Measurements from ENCODE around the gene IGSF6. TPM values are rescaled to one million over a fixed set of nuclear protein-coding genes. Genes with fewer than 3 reads are reported as not detected.

The IGSF6 gene
- total RNA-seq, 1 experiment from 2014 or later = 0.23 TPM

DNA sequence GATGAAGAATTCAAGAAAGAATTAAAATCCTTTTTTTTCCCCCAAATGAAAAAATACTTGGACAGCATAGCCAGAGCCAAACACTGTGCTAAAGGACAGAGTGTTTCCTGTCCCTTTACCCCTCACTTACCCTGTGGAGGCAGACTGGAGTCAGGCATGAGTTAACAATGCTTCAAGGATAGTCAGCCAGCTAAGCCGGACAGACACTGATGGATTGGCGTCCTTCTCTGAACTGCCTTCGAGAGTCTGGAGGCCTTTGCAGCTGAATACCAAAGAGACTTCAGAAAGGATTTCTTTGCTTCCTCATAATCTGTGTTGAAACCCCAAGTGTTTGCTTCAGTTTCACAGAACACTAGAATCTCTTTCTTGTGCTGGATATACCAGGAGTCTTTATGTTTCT is 48.5 kb downstream of the IGSF6 start:
- DNase-seq (ENCODE audit: low read depth, low spot score) = no peak

DNA sequence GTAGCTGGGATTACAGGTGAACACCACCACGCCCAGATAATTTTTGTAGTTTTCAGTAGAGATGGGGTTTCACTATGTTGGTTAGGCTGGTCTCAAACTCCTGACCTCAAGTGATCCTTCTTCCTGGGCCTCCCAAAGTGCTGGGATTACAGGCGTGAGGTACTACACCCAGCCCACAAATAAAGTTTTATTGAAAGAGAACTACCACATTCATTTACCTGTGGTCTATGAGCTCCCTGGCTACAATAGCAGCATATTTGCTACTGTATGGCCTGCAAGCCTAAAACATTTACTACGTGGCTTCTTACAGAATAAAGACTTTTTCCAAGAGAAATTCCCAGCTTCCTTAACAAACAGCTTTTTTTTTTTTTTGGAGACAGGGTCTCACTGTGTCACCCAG is 49.6 kb downstream of the IGSF6 start:
- POLR2A ChIA-PET = no interaction called here

More for the DNA sequence above, 48.5 kb downstream of the IGSF6 start:
- no TSS peak for BruUV-seq (replicated peaks)
- ATAC-seq = no peak
- H3K4me3 ChIP-seq (ENCODE audit: low read depth in 2 of 2, low read length in 2 of 2) = no peak overlapping the region
- in situ Hi-C loops (cut with HindIII; ENCODE audit: low pct_unique_long_range_greater_than_20kb, low sequenced_read_pairs) (no loop called here), intact Hi-C loops (cut with micrococcal nuclease; ENCODE audit: unreplicated experiment) (no loop called here)
- H3K36me3 ChIP-seq (ENCODE audit: control insufficient read depth, insufficient read depth, low read length) = no peaks in the 10 kb centered on the region
- no peaks in the 10 kb centered on the region for H3K9me3 ChIP-seq (ENCODE audit: control insufficient read depth, insufficient read depth, low read depth, low read length)
- H3K27ac ChIP-seq (ENCODE audit: low read length) = no peak overlapping the region
- TF ChIP-seq, protein P1, sequence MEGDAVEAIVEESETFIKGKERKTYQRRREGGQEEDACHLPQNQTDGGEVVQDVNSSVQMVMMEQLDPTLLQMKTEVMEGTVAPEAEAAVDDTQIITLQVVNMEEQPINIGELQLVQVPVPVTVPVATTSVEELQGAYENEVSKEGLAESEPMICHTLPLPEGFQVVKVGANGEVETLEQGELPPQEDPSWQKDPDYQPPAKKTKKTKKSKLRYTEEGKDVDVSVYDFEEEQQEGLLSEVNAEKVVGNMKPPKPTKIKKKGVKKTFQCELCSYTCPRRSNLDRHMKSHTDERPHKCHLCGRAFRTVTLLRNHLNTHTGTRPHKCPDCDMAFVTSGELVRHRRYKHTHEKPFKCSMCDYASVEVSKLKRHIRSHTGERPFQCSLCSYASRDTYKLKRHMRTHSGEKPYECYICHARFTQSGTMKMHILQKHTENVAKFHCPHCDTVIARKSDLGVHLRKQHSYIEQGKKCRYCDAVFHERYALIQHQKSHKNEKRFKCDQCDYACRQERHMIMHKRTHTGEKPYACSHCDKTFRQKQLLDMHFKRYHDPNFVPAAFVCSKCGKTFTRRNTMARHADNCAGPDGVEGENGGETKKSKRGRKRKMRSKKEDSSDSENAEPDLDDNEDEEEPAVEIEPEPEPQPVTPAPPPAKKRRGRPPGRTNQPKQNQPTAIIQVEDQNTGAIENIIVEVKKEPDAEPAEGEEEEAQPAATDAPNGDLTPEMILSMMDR (IDR thresholded peaks at IDR 0.05) = no peak
- TF ChIP-seq SIN3A (IDR thresholded peaks at IDR 0.05; ENCODE audit: borderline replicate concordance, insufficient read depth, low read depth, low read length) (no peak), POLR2AphosphoS5 (IDR thresholded peaks at IDR 0.05; ENCODE audit: low read depth, low read length) (no peak), TCF7L2 (IDR thresholded peaks at IDR 0.05; ENCODE audit: low read depth, low read length) (no peak)
- TF ChIP-seq, protein P2, sequence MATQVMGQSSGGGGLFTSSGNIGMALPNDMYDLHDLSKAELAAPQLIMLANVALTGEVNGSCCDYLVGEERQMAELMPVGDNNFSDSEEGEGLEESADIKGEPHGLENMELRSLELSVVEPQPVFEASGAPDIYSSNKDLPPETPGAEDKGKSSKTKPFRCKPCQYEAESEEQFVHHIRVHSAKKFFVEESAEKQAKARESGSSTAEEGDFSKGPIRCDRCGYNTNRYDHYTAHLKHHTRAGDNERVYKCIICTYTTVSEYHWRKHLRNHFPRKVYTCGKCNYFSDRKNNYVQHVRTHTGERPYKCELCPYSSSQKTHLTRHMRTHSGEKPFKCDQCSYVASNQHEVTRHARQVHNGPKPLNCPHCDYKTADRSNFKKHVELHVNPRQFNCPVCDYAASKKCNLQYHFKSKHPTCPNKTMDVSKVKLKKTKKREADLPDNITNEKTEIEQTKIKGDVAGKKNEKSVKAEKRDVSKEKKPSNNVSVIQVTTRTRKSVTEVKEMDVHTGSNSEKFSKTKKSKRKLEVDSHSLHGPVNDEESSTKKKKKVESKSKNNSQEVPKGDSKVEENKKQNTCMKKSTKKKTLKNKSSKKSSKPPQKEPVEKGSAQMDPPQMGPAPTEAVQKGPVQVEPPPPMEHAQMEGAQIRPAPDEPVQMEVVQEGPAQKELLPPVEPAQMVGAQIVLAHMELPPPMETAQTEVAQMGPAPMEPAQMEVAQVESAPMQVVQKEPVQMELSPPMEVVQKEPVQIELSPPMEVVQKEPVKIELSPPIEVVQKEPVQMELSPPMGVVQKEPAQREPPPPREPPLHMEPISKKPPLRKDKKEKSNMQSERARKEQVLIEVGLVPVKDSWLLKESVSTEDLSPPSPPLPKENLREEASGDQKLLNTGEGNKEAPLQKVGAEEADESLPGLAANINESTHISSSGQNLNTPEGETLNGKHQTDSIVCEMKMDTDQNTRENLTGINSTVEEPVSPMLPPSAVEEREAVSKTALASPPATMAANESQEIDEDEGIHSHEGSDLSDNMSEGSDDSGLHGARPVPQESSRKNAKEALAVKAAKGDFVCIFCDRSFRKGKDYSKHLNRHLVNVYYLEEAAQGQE (IDR thresholded peaks at IDR 0.05; ENCODE audit: insufficient read depth in 1 of 2, low read depth in 2 of 2, low read length in 1 of 2) = no peak
- no peaks in the 10 kb centered on the region for H3K27me3 ChIP-seq (ENCODE audit: control insufficient read depth, insufficient read depth, low read length)
- H3K4me1 ChIP-seq (ENCODE audit: control insufficient read depth, insufficient read depth, low read length) = peaks cover 12% of the 10 kb centered on the region
- ChIA-PET POLR2A (interaction anchor here (0.7 kb wide), 1 partner anchor 67 kb away, joined by 3 read pairs; no protein-coding TSS in a partner anchor), CTCF (interaction anchor here (1.2 to 1.6 kb wide), 2 partner anchors 19 to 53 kb away, joined by 3 to 4 read pairs; no protein-coding TSS in a partner anchor)

More for the DNA sequence above, 49.6 kb downstream of the IGSF6 start:
- in situ Hi-C loops (cut with HindIII; ENCODE audit: low pct_unique_long_range_greater_than_20kb, low sequenced_read_pairs) (no loop called here), intact Hi-C loops (cut with micrococcal nuclease; ENCODE audit: unreplicated experiment) (no loop called here)
- Histone ChIP-seq H3K9me3 (ENCODE audit: control insufficient read depth, insufficient read depth, low read depth, low read length) (no peaks in the 10 kb centered on the region), H3K4me1 (ENCODE audit: control insufficient read depth, insufficient read depth, low read length) (peaks cover 12% of the 10 kb centered on the region), H3K4me3 (ENCODE audit: low read depth in 2 of 2, low read length in 2 of 2) (no peak overlapping the region), H3K36me3 (ENCODE audit: control insufficient read depth, insufficient read depth, low read length) (no peaks in the 10 kb centered on the region), H3K27me3 (ENCODE audit: control insufficient read depth, insufficient read depth, low read length) (no peaks in the 10 kb centered on the region), H3K27ac (ENCODE audit: low read length) (no peak overlapping the region)
- TF ChIP-seq TCF7L2 (IDR thresholded peaks at IDR 0.05; ENCODE audit: low read depth, low read length) = no peak
- TF ChIP-seq, protein P1 (IDR thresholded peaks at IDR 0.05) = no peak
- no peak for TF ChIP-seq SIN3A (IDR thresholded peaks at IDR 0.05; ENCODE audit: borderline replicate concordance, insufficient read depth, low read depth, low read length)
- TF ChIP-seq, protein P2 (IDR thresholded peaks at IDR 0.05; ENCODE audit: insufficient read depth in 1 of 2, low read depth in 2 of 2, low read length in 1 of 2) = no peak
- TF ChIP-seq POLR2AphosphoS5 (IDR thresholded peaks at IDR 0.05; ENCODE audit: low read depth, low read length) = no peak
- BruUV-seq (replicated peaks) = no TSS peak
- DNase-seq (ENCODE audit: low read depth, low spot score) = no peak
- CTCF ChIA-PET = no interaction called here
- ATAC-seq = no peak

All from Panc1 (cell line).